AG04450 (cell line): ENCODE data around the gene ABCA7. TPM values are rescaled to one million over a fixed set of nuclear protein-coding genes. Genes with fewer than 3 reads are reported as not detected.

Source experiments
- CTCF ChIA-PET: fragments of 300-600, 350-600 bp; formaldehyde crosslinking; extraction: SDS; loops from one replicate; lab custom pipeline; 2022; ENCODE audit warnings: antibody characterized with exemption, inconsistent platforms; lab: Charles Lee
- POLR2A ChIA-PET: fragments of 350-600 bp; formaldehyde crosslinking; extraction: SDS; loops from one replicate; lab custom pipeline; 2021; ENCODE audit warnings: antibody characterized with exemption, inconsistent platforms; lab: Yijun Ruan, JAX
- DNase-seq: peaks from one replicate; pipeline ENCODE4 v3.0.0-alpha.2; 2011; ENCODE audit warnings: low read depth, low spot score
- H3K27ac ChIP-seq: one replicate; pipeline ENCODE4 v1.5.1; 2012; ENCODE audit warnings: low read depth, low read length, control low read depth
- H3K27me3 ChIP-seq: one replicate; pipeline ENCODE4 v1.6.0; 2012; ENCODE audit warnings: low read length; ENCODE audit not compliant: control insufficient read depth, insufficient read depth
- H3K4me3 ChIP-seq: 2 replicates; pipeline ENCODE4 v1.5.1; 2011; ENCODE audit warnings: mild to moderate bottlenecking, low read depth, low read length, control low read depth
- H3K9me3 ChIP-seq: 2 replicates; pipeline ENCODE4 v1.5.1; 2012; ENCODE audit warnings: low read length; ENCODE audit not compliant: control insufficient read depth, insufficient read depth
- CTCF ChIP-seq: IDR thresholded peaks from 2 replicates; pipeline ENCODE4 v1.5.1; 2011; ENCODE audit warnings: low read depth, low read length, control low read depth, inconsistent platforms
- polyA plus RNA-seq: library from polyadenylated mRNA; depleted of rRNA; stranded (reverse); fragments of >200 nt; gene quantifications from 2 replicates; pipeline ENCODE4 v1.2.3, GENCODE V29; 2011

Gene ABCA7
- polyA plus RNA-seq, 1 experiment, result 1.6 TPM

- H3K27me3 ChIP-seq, result peaks cover 11% of the 10 kb centered on the region
- CTCF ChIA-PET, result no interaction called here
- TF ChIP-seq CTCF, result no peak
- H3K27ac ChIP-seq, result no peak overlapping the region
- H3K4me3 ChIP-seq, result no peak overlapping the region
- DNase-seq, result no peak
- peaks cover 42% of the 10 kb centered on the region for H3K9me3 ChIP-seq
- POLR2A ChIA-PET, result no interaction called here
Measured at GRCh38 chr19:1063030-1063908, 23.4 kb downstream of the ABCA7 start.

- no peak for TF ChIP-seq CTCF
- Histone ChIP-seq H3K27me3 (peaks cover 15% of the 10 kb centered on the region), H3K27ac (no peak overlapping the region), H3K4me3 (no peak overlapping the region), H3K9me3 (peaks cover 34% of the 10 kb centered on the region)
- POLR2A ChIA-PET, result interaction anchor here (1.0 kb wide), 2 partner anchors 12 to 21 kb away, joined by 3 to 5 read pairs; no protein-coding TSS in a partner anchor
- CTCF ChIA-PET, result interaction anchor here (0.6 to 1.1 kb wide), 3 partner anchors 12 to 37 kb away, joined by 3 to 4 read pairs (median 3); no protein-coding TSS in a partner anchor
- DNase-seq, result no peak
Measured at GRCh38 chr19:1063909-1064660, 24.2 kb downstream of the ABCA7 start.

GRCh38 chr19:1064661-1065605, 25.0 kb downstream of the ABCA7 start:
- TF ChIP-seq CTCF, result peak; percentile 68
- Histone ChIP-seq H3K4me3 (no peak overlapping the region), H3K27ac (no peak overlapping the region), H3K27me3 (peaks cover 22% of the 10 kb centered on the region), H3K9me3 (peaks cover 33% of the 10 kb centered on the region; the same call in 1 of the 2 replicates)
- ChIA-PET CTCF (interaction anchor here (0.6 to 1.1 kb wide), 4 partner anchors 11 to 130 kb away, joined by 3 to 6 read pairs (median 4); no protein-coding TSS in a partner anchor), POLR2A (interaction anchor here (1.0 kb wide), 2 partner anchors 11 to 20 kb away, joined by 3 to 5 read pairs; no protein-coding TSS in a partner anchor)
- DNase-seq, result no peak

- Histone ChIP-seq H3K27ac (no peak overlapping the region), H3K27me3 (peaks cover 26% of the 10 kb centered on the region), H3K4me3 (no peak overlapping the region), H3K9me3 (peaks cover 31% of the 10 kb centered on the region; the same call in 1 of the 2 replicates)
- no peak for TF ChIP-seq CTCF
- no peak for DNase-seq
- ChIA-PET POLR2A (no interaction called here), CTCF (interaction anchor here (0.7 kb wide), 1 partner anchor 129 kb away, joined by 6 read pairs; no protein-coding TSS in a partner anchor)
Measured at GRCh38 chr19:1065606-1066109, 25.8 kb downstream of the ABCA7 start.
